Measurements from ENCODE around the gene TAS2R60.
"Not testable (repeated sequence)": the region's sequence is repeated elsewhere in the genome, so short reads cannot be mapped to it uniquely, and the experiment has no call there.

The TAS2R60 gene

GRCh38 chr7:143444063-143444782, 970 bp downstream of the TAS2R60 start:
- no peak for DNase-seq

- DNase-seq, result no peak
Measured at GRCh38 chr7:143444785-143445184, 1.5 kb downstream of the TAS2R60 start.

DNA sequence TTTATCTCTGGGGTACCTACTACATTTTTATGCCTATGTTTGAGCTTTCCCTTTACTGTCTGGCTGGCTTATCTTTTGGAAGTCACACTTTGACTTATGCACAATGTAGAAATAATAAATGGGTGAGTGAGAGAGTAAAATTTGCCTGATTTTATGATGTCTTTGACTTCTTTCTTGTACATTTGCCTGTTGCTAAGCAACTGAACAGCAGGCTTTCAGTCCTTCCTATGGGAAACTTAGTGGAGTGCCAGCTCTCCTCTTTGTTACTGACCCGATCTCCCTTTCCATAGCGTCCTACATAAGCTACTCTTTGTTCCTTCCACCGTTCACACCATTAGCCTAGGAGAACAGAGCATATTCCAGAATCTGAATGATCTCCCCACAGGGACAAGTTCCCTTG, 4.2 kb downstream of the TAS2R60 start:
- DNase-seq, result no peak

GRCh38 chr7:143448429-143448828, 5.2 kb downstream of the TAS2R60 start:
- DNase-seq, result no peak

DNA sequence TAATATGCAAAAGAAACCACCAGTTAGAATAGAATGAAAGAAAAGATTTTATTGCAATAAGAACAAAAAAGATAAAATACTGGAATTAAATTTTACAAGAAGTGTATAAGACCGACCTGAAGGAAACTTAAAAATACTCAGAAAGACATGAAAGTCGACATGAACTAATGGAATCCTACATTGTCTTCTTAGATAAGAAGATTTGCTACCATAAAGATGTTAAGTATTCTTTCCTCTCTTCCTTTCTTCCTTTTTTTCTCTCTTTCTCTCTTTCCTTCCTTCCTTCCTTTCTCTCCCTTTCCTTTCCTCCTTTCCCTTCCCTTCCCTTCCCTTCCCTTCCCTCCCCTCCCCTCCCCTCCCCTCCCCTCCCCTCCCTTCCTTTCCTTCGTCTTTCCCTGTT, 6.5 kb downstream of the TAS2R60 start:
- no peak for DNase-seq

DNA sequence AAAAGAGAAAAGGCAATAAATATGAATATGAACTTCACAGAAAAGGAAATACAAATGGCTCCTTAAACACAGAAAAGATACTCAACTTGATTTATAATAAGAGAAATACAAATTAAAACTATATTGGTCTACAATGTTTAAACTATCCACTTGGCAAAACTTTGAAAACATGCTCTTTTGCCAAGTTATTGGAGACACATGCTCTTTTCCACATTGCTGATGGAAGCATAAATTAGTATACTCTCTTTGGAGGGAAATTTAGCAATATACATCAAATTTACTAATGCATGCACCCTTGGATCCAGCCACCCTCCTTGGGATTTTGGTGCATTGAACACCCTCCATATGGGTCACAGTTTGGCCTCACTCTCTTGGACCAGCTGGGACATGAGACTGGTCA, 7.9 kb downstream of the TAS2R60 start:
- DNase-seq, result no peak

- DNase-seq, result no peak
Measured at GRCh38 chr7:143451746-143452145, 8.5 kb downstream of the TAS2R60 start.

DNA sequence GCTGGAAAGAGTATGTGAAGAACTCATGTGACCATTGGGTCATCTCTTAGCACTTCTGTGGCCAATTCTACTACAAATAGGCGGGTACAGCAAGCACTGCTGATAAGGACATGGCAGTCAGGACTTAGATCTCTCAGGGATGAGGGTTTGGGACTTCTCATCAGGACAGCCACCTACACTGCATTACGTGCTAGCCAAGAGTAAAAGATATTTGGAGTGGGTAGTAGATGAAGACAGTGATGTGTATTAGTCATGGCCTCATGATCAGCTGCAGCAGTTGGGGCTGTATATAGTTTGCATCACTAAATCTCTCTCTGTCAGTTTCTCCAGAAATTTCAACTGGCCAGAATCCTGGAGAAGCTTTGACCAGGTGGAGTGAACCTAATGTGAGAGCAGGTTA, 9.2 kb downstream of the TAS2R60 start:
- no peak for DNase-seq

GRCh38 chr7:143454091-143454680, 10.9 kb downstream of the TAS2R60 start:
- no peak for DNase-seq

DNA sequence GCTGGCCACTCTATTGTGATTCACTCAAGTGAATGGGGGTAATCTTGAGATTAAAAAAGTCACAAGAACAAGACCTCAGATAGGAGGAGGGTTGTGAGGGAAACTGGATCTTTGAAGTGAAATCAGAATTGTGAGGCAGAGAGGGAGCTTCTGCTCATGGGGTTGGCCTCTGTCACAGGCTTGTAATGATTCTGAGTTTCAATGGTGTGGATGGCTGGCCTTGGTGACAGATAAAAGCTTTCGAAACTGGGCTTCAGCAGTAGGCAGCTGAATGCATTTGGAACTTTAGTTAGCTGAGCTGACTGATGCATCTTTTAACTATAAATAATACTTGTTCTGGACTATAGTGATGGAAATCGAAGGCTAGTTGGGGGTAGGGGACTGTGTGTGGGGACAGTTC, 12.2 kb downstream of the TAS2R60 start:
- DNase-seq, result no peak

DNA sequence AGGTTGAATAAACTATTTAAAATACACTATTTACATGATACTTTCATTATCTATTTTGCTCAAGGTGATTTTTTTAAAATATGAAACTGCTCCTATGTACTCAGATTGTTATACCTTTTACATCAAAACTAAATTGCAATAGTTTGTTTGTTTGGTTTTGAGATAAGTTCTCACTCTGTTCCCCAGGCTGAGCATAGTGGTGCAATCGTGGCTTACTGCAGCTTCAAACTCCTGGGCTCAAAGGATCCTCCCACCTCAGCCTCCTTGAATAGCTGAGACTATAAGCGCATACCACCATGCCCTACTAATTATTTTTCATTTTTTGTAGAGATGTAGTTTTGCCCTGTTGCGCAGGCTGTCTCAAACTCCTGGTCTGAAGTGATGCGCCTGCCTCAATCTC, 12.7 kb downstream of the TAS2R60 start:
- no peak for DNase-seq

GRCh38 chr7:143456992-143457793, 13.9 kb downstream of the TAS2R60 start:
- no peak for DNase-seq

GRCh38 chr7:143458263-143458662, 15.0 kb downstream of the TAS2R60 start:
- DNase-seq, result no peak

GRCh38 chr7:143458681-143459080, 15.4 kb downstream of the TAS2R60 start:
- DNase-seq, result no peak

DNA sequence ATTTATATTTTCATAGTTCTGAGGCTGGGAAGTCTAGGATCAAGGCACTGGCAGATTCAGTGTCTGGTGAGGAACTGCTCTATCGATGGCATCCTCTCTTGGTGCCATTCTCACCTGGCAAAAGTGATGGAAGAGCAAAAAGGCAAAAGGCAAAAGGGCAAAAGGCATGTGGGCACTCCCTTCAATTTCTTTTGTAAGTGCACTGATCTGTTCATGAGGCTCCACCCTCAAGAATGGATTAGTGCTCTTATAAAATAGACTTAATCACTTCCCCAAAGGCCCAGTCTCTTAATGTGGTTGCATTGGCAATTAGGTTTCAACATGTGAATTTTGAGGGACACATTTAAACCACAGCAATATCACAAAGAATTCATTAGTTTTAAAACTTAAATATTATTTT, 16.1 kb downstream of the TAS2R60 start:
- DNase-seq, result no peak

DNA sequence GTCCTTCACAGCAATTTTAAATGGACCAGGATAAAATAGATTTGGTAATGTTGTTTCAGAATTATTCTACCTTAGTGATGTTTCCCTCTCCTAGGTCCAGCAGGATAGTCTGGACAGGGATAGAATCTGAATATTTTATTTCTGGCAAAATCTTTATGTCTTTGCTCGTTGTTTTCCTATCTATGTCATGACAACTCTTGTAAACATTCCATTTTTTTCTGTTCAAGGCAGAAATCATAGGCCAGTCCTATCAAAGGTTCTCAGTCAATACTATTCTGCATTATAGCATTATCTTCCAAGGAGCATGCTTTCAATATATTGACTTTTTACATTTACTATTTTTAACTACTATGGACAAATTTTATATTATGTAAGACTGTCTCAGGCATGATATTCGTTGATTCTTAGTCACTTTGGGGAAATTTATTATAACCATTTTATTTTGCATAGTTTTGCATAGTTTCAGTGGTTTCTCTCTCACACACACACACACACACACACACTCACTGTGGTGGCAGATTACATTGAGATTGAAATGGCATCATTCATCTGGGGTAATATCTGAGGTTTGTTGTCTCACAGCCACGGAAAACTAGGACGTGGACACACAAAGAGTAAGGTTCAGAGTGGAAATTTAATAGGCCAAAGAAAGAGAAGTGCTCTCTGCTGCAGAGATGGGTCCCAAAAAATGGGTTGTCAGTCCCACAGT, 17.2 kb downstream of the TAS2R60 start:
- no peak for DNase-seq

- no peak for DNase-seq
Measured at GRCh38 chr7:143462045-143462444, 18.8 kb downstream of the TAS2R60 start.

DNA sequence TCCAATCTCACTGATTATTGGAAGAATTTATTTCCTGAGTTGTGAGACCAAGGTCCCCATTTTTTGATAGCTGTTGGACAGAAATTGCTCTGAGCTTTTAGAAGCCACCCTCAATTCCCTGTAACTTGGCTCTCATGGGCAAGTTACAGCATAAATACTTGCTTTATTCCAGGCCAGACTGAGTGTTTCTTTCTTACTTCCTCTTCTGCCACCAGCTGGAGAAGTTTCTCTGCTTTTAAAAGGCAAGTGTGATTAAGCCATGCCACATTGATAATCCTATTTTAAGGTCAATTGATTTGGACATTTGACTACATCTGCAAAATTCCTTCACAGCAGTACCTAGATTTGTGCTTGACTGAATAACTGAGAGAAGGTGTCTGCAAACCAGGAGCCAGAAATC, 20.3 kb downstream of the TAS2R60 start:
- no peak for DNase-seq

DNA sequence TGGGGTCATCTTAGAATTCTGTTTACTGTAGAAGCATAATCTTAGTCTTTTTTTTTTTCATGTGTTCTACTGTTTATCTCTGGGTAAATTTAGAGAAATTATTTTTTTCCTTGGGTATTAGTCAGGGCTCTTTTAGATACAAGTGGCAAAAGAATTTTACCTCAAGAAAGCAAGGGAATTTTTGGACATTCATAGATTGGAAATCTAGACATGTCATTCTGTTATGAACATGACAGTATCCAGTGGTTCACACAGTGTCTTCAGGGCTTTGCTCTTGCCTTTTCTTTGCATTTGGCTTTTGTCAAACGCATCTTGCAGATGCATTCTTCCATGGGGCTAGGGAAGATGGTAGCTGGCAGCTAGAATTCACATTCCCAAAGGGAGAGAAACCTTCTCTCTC, 20.7 kb downstream of the TAS2R60 start:
- DNase-seq, result no peak

DNA sequence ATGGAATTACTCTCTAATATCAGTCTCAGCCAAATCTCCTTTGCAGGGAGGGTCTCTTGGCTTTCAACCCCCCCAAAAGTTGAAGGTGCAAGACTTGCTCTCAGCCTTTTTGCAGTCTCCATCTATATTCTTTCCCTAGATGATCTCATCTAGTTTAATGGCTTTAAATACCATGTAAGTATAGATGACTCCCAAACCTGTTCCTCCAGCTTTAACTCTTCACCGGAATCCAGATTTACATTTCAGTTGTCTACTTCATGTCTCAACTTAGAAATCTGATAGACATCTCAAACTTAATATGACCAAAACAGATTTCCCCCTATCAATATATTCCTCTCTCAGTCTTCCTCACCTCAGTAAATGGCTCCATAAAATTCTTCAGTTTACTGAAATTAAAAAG, 24.5 kb downstream of the TAS2R60 start:
- DNase-seq, result no peak

DNA sequence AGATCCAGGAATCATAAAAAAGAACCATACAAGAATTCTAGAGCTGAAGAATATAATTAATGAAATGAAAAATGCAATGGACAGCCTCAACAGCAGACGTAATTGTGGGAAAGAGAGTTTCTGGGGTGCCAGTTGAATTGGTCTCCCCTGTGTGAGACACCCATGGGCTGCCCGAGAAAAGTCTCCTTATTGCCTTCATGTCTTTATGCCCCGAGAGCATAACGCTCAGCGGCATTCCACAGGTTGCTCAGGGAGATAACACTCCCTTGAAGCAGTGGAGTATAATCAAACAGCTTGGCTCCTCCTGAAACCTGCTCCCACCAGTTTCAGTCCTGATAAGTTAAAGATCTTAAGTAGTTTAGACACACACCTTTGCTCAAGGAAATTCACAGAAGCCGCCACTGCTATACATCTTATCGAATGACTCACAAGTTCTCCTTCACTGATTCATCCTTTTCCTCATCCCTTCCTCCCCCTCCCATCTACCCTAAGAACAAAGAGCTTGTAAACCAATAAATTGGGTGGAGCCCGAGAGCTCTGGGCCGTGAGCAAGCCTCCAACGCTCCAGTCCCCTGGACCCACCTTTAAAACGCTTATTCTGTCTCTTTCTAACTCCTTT, 28.9 kb downstream of the TAS2R60 start:
- DNase-seq, result not testable (repeated sequence)

- DNase-seq, result no peak
Measured at GRCh38 chr7:143477501-143478150, 34.4 kb downstream of the TAS2R60 start, which contains the start of gene TAS2R41. TAS2R41 (plus strand) TSS chr7:143477873; CDS start chr7:143477873, 0 bp downstream.
